Neuronal stem cell (in vitro differentiated cells): ENCODE results near the gene SPDEF.

ENCODE experiments used
- DNase-seq: peaks from one replicate; pipeline ENCODE4 v3.0.0-alpha.2; 2013; ENCODE audit warnings: low spot score
- H2AFZ ChIP-seq: one replicate; pipeline ENCODE4 v1.6.1; 2013; ENCODE audit warnings: mild to moderate bottlenecking, low read length, inconsistent platforms
- H2AK5ac ChIP-seq: 2 replicates; pipeline ENCODE4 v1.6.1; 2013; ENCODE audit warnings: low read depth, mild to moderate bottlenecking, inconsistent platforms, low read length, moderate library complexity, mixed read lengths
- H2BK120ac ChIP-seq: 2 replicates; pipeline ENCODE4 v1.6.1; 2013; ENCODE audit warnings: low read depth, mild to moderate bottlenecking, inconsistent platforms, low read length, moderate library complexity, mixed read lengths
- H2BK12ac ChIP-seq: one replicate; pipeline ENCODE4 v1.6.1; 2013; ENCODE audit warnings: low read length, inconsistent platforms
- H2BK15ac ChIP-seq: 2 replicates; pipeline ENCODE4 v1.6.1; 2013; ENCODE audit warnings: mild to moderate bottlenecking, low read length, inconsistent platforms, mixed read lengths
- H2BK5ac ChIP-seq: one replicate; pipeline ENCODE4 v1.6.1; 2013; ENCODE audit warnings: inconsistent platforms, mild to moderate bottlenecking, low read length, moderate library complexity
- H3K14ac ChIP-seq: one replicate; pipeline ENCODE4 v1.6.1; 2013; ENCODE audit warnings: low read length, inconsistent platforms
- H3K18ac ChIP-seq: 2 replicates; pipeline ENCODE4 v1.6.1; 2013; ENCODE audit warnings: low read length, inconsistent platforms
- H3K23ac ChIP-seq: 2 replicates; pipeline ENCODE4 v1.6.1; 2013; ENCODE audit warnings: low read depth, mild to moderate bottlenecking, mixed read lengths, low read length, inconsistent platforms; ENCODE audit not compliant: poor library complexity
- H3K27ac ChIP-seq: replicated peaks from 3 replicates; pipeline ENCODE4 v1.5.1; 2013; ENCODE audit warnings: low read length, inconsistent platforms
- H3K27me3 ChIP-seq, 3 experiments: 2 replicates each; pipeline ENCODE4 v1.6.1; 2013; ENCODE audit warnings: low read length in 3 of 3, mild to moderate bottlenecking in 2 of 3, inconsistent platforms in 1 of 3, low read depth in 1 of 3, mixed read lengths in 1 of 3, moderate library complexity in 1 of 3; ENCODE audit not compliant: control insufficient read depth in 3 of 3, insufficient read depth in 3 of 3
- H3K36me3 ChIP-seq, 2 donors: replicated peaks in 1 of 2; 2 replicates each; pipeline ENCODE4 v1.6.1; 2013; ENCODE audit warnings: low read length in 2 of 2; ENCODE audit not compliant: control insufficient read depth in 2 of 2, insufficient read depth in 2 of 2
- H3K4ac ChIP-seq: 2 replicates; pipeline ENCODE4 v1.6.1; 2013; ENCODE audit warnings: inconsistent platforms, mild to moderate bottlenecking, low read length, moderate library complexity
- H3K4me1 ChIP-seq, 2 donors: 1 replicate in 1 of 2; 2 replicates in 1 of 2; pipeline ENCODE4 v1.6.1; 2013; ENCODE audit warnings: low read length in 2 of 2, low read depth in 1 of 2; ENCODE audit not compliant: control insufficient read depth in 2 of 2, insufficient read depth in 1 of 2
- H3K4me2 ChIP-seq: one replicate; pipeline ENCODE4 v1.6.1; 2013; ENCODE audit warnings: mild to moderate bottlenecking, low read length, inconsistent platforms; ENCODE audit not compliant: insufficient read depth, poor library complexity, severe bottlenecking
- H3K4me3 ChIP-seq, 2 donors: 2 replicates each; pipeline ENCODE4 v1.5.1; 2013; ENCODE audit warnings: low read length in 2 of 2, mild to moderate bottlenecking in 2 of 2, inconsistent platforms in 1 of 2, moderate library complexity in 1 of 2
- H3K79me1 ChIP-seq: one replicate; pipeline ENCODE4 v1.6.1; 2013; ENCODE audit warnings: low read depth, mild to moderate bottlenecking, inconsistent platforms, low read length, moderate library complexity
- H3K9ac ChIP-seq: one replicate; pipeline ENCODE4 v1.6.1; 2013; ENCODE audit warnings: mild to moderate bottlenecking, low read depth, low read length, inconsistent platforms; ENCODE audit not compliant: poor library complexity
- H3K9me3 ChIP-seq, 2 donors: replicated peaks in 1 of 2; 2 replicates each; pipeline versions ENCODE3 to v1.6.1; 2013; ENCODE audit warnings: low read length in 2 of 2, mild to moderate bottlenecking in 2 of 2, inconsistent platforms in 1 of 2, low read depth in 1 of 2, mixed read lengths in 1 of 2, moderate library complexity in 1 of 2; ENCODE audit not compliant: control insufficient read depth in 2 of 2, insufficient read depth in 1 of 2
- H4K8ac ChIP-seq: one replicate; pipeline ENCODE4 v1.6.1; 2013; ENCODE audit warnings: low read depth, mild to moderate bottlenecking, inconsistent platforms, low read length, moderate library complexity
- H4K91ac ChIP-seq: one replicate; pipeline ENCODE4 v1.6.1; 2013; ENCODE audit warnings: low read length, low read depth, mild to moderate bottlenecking, inconsistent platforms; ENCODE audit not compliant: poor library complexity
- WGBS, 2 donors: extraction: QIAGEN DNeasy Blood & Tissue Kit; methylation state at CpG; one replicate each; pipeline ENCODE4 v1.1.7; 2013; ENCODE audit warnings: missing lambda C conversion rate in 2 of 2, mixed read lengths in 1 of 2; ENCODE audit not compliant: insufficient read length in 2 of 2, insufficient replicate concordance in 1 of 2; ENCODE audit errors: extremely low coverage in 2 of 2; 5-methylcytosine and 5-hydroxymethylcytosine counted together

SPDEF gene

GRCh38 chr6:34555328-34555727, 801 bp downstream of the SPDEF start:
- Histone ChIP-seq H3K4me1 (peaks cover 4 to 12% of the 10 kb centered on the region in 2 donors), H2AFZ (no peak overlapping the region), H3K36me3 (no peaks in the 10 kb centered on the region), H3K27ac (no peak overlapping the region), H3K9ac (no peak overlapping the region), H2BK120ac (no peak overlapping the region), H3K79me1 (peaks cover 1% of the 10 kb centered on the region), H4K8ac (no peak overlapping the region), H3K18ac (peak overlapping the region; percentile 84), H3K4me2 (no peak overlapping the region), H2AK5ac (peak overlapping the region; percentile 71), H4K91ac (no peak overlapping the region), H3K4ac (no peak overlapping the region), H3K4me3 (no peak overlapping the region), H2BK15ac (peak overlapping the region; percentile 34), H3K23ac (no peak overlapping the region), H2BK5ac (no peak overlapping the region), H2BK12ac (peak overlapping the region; percentile 48), H3K9me3 (peaks cover 0 to 5% of the 10 kb centered on the region in 2 donors), H3K14ac (no peak overlapping the region), H3K27me3 (peaks cover 0 to 15% (median 0%) of the 10 kb centered on the region in 3 experiments)
- no CpG with 5 or more reads among the region's 8 CpGs for WGBS, 2 donors
- DNase-seq = no peak

- no peak overlapping the region for H2BK5ac ChIP-seq
- H3K9ac ChIP-seq = no peak overlapping the region
- peaks cover 0 to 5% of the 10 kb centered on the region in 2 donors for H3K9me3 ChIP-seq
- no peak overlapping the region for H3K4me2 ChIP-seq
- no peaks in the 10 kb centered on the region for H3K36me3 ChIP-seq
- H2BK12ac ChIP-seq = no peak overlapping the region
- no CpG with 5 or more reads among the region's 11 CpGs for WGBS, 2 donors
- peak overlapping the region; percentile 71 for H2AK5ac ChIP-seq
- no peak overlapping the region for H4K91ac ChIP-seq
- peak overlapping the region; percentile 92 for H3K14ac ChIP-seq
- no peak overlapping the region for H3K4me3 ChIP-seq
- H3K4me1 ChIP-seq = peaks cover 3 to 8% of the 10 kb centered on the region in 2 donors
- H3K27me3 ChIP-seq = peaks cover 0 to 15% (median 0%) of the 10 kb centered on the region in 3 experiments
- peaks cover 1% of the 10 kb centered on the region for H3K79me1 ChIP-seq
- H3K23ac ChIP-seq = peak overlapping the region; percentile 81
- H2AFZ ChIP-seq = peak overlapping the region; percentile 47
- H3K4ac ChIP-seq = no peak overlapping the region
- no peak overlapping the region for H2BK120ac ChIP-seq
- H4K8ac ChIP-seq = no peak overlapping the region
- no peak for DNase-seq
- no peak overlapping the region for H2BK15ac ChIP-seq
- peak overlapping the region; percentile 79 for H3K18ac ChIP-seq
- no peak overlapping the region for H3K27ac ChIP-seq
Observed at GRCh38 chr6:34555007-34555322, 1.2 kb downstream of the SPDEF start.

GRCh38 chr6:34554291-34555006, 1.7 kb downstream of the SPDEF start:
- Histone ChIP-seq H3K79me1 (peaks cover 1% of the 10 kb centered on the region), H3K36me3 (no peaks in the 10 kb centered on the region), H4K8ac (no peak overlapping the region), H2AFZ (peak overlapping the region; percentile 47), H2BK5ac (no peak overlapping the region), H2BK15ac (no peak overlapping the region), H3K23ac (peak overlapping the region; percentile 81), H3K9me3 (peaks cover 0 to 5% of the 10 kb centered on the region in 2 donors), H3K4me2 (no peak overlapping the region), H2AK5ac (peak overlapping the region; percentile 71), H4K91ac (no peak overlapping the region), H3K18ac (peak overlapping the region; percentile 79), H2BK120ac (no peak overlapping the region), H3K27me3 (peaks cover 0 to 15% (median 0%) of the 10 kb centered on the region in 3 experiments), H3K27ac (no peak overlapping the region), H2BK12ac (no peak overlapping the region), H3K4me3 (no peak overlapping the region), H3K14ac (peak overlapping the region; percentile 92), H3K4me1 (peaks cover 2 to 6% of the 10 kb centered on the region in 2 donors), H3K9ac (no peak overlapping the region), H3K4ac (no peak overlapping the region)
- no CpG with 5 or more reads among the region's 15 CpGs for WGBS, 2 donors
- DNase-seq = no peak

- Histone ChIP-seq H2BK15ac (no peak overlapping the region), H3K9ac (no peak overlapping the region), H3K4me1 (peaks cover 6% of the 10 kb centered on the region in 2 donors), H2AFZ (no peak overlapping the region), H3K4ac (no peak overlapping the region), H2AK5ac (no peak overlapping the region), H2BK5ac (no peak overlapping the region), H3K27me3 (peaks cover 0 to 18% (median 0%) of the 10 kb centered on the region in 3 experiments), H4K8ac (no peak overlapping the region), H3K4me2 (no peak overlapping the region), H3K79me1 (peaks cover 1% of the 10 kb centered on the region), H3K9me3 (peaks cover 0 to 5% of the 10 kb centered on the region in 2 donors), H3K4me3 (no peak overlapping the region), H3K36me3 (no peaks in the 10 kb centered on the region), H2BK12ac (no peak overlapping the region), H4K91ac (no peak overlapping the region), H3K14ac (no peak overlapping the region), H3K23ac (no peak overlapping the region), H2BK120ac (no peak overlapping the region), H3K27ac (no peak overlapping the region), H3K18ac (no peak overlapping the region)
- no CpG with 5 or more reads among the region's 10 CpGs for WGBS, 2 donors
- DNase-seq = no peak
Observed at GRCh38 chr6:34553750-34554149, 2.4 kb downstream of the SPDEF start.
